OCI-LY1 (cell line): ENCODE results near the gene GASK1A.

Experiments
- H2AFZ ChIP-seq: fragments of 200-600 bp; sonication (generic), shearing (Covaris generic); 2 replicates; pipeline ENCODE4 v1.6.0; 2014; ENCODE audit warnings: antibody characterized with exemption, mild to moderate bottlenecking, low read length
- H3F3A ChIP-seq: fragments of 200-600 bp; sonication (generic), shearing (Covaris generic); 2 replicates; pipeline ENCODE4 v1.6.0; 2014; ENCODE audit warnings: mild to moderate bottlenecking, antibody characterized with exemption, low read length, moderate library complexity; ENCODE audit not compliant: insufficient read depth
- H3K27ac ChIP-seq: fragments of 200-600 bp; sonication (generic); 2 replicates; pipeline ENCODE4 v1.5.1; 2014; ENCODE audit warnings: low read length, mixed run types, mild to moderate bottlenecking, low read depth; ENCODE audit not compliant: poor library complexity, severe bottlenecking
- H3K27me3 ChIP-seq: fragments of 200-600 bp; sonication (generic); 2 replicates; pipeline ENCODE4 v1.6.0; 2014; ENCODE audit warnings: antibody characterized with exemption, mild to moderate bottlenecking, low read length, moderate library complexity; ENCODE audit not compliant: insufficient read depth
- H3K36me3 ChIP-seq: fragments of 200-600 bp; sonication (generic); 2 replicates; pipeline ENCODE4 v1.6.1; 2014; ENCODE audit warnings: mild to moderate bottlenecking, antibody characterized with exemption, low read length, moderate library complexity, mixed read lengths; ENCODE audit not compliant: insufficient read depth
- H3K4me1 ChIP-seq: fragments of 200-600 bp; sonication (generic); 2 replicates; pipeline ENCODE4 v1.5.1; 2014; ENCODE audit warnings: mild to moderate bottlenecking, low read length, moderate library complexity; ENCODE audit not compliant: insufficient read depth, severe bottlenecking
- H3K4me2 ChIP-seq: fragments of 200-600 bp; sonication (generic), shearing (Covaris generic); 2 replicates; pipeline ENCODE4 v1.6.1; 2014; ENCODE audit warnings: low read length
- H3K4me3 ChIP-seq: fragments of 200-600 bp; sonication (generic); 2 replicates; pipeline ENCODE4 v1.5.1; 2014; ENCODE audit warnings: low read length, low read depth, mild to moderate bottlenecking, mixed read lengths; ENCODE audit not compliant: poor library complexity, severe bottlenecking
- H3K79me2 ChIP-seq: fragments of 200-600 bp; shearing (Covaris generic); 2 replicates; pipeline ENCODE4 v1.6.1; 2016; ENCODE audit warnings: mixed run types, low read length, mixed read lengths; ENCODE audit not compliant: insufficient read depth
- H3K9ac ChIP-seq: fragments of 200-600 bp; sonication (generic), shearing (Covaris generic); 2 replicates; pipeline ENCODE4 v1.6.1; 2014; ENCODE audit warnings: mild to moderate bottlenecking, low read length, mixed read lengths
- H3K9me2 ChIP-seq: fragments of 200-600 bp; sonication (generic), shearing (Covaris generic); 2 replicates; pipeline ENCODE4 v1.6.1; 2014; ENCODE audit warnings: low read depth, mild to moderate bottlenecking, low read length, mixed read lengths
- H3K9me3 ChIP-seq: fragments of 200-600 bp; shearing (Covaris generic); 2 replicates; pipeline ENCODE4 v1.6.1; 2014; ENCODE audit warnings: low read length, mixed read lengths
- H4K20me1 ChIP-seq: fragments of 200-600 bp; sonication (generic), shearing (Covaris generic); 2 replicates; pipeline ENCODE4 v1.6.0; 2016; ENCODE audit warnings: mild to moderate bottlenecking, low read length; ENCODE audit not compliant: insufficient read depth
- CTCF ChIP-seq: fragments of 200-600 bp; sonication (generic), shearing (Covaris generic); IDR thresholded peaks from 2 replicates; pipeline ENCODE4 v1.5.1; 2017; ENCODE audit warnings: mild to moderate bottlenecking, antibody characterized with exemption, low read length, moderate library complexity, mixed read lengths
- EZH2 ChIP-seq: fragments of 200-600 bp; sonication (generic), shearing (Covaris generic); IDR thresholded peaks from 2 replicates; pipeline ENCODE4 v1.8.0; 2017; ENCODE audit warnings: borderline replicate concordance, mixed run types, mild to moderate bottlenecking, antibody characterized with exemption, low read length, moderate library complexity, mixed read lengths

Gene GASK1A

GRCh38 chr3:43028678-43029490 lies 49.8 kb downstream of the GASK1A start:
- H3K36me3 ChIP-seq: no peaks in the 10 kb centered on the region
- TF ChIP-seq EZH2: no peak
- TF ChIP-seq CTCF: no peak
- H3K27me3 ChIP-seq: no peaks in the 10 kb centered on the region
- no peaks in the 10 kb centered on the region for H3K79me2 ChIP-seq
- no peaks in the 10 kb centered on the region for H3K9me3 ChIP-seq
- no peaks in the 10 kb centered on the region for H3F3A ChIP-seq
- no peak overlapping the region for H3K4me3 ChIP-seq
- no peak overlapping the region for H3K9ac ChIP-seq
- H3K4me1 ChIP-seq: peaks cover 3% of the 10 kb centered on the region
- H3K27ac ChIP-seq: no peak overlapping the region
- no peak overlapping the region for H3K4me2 ChIP-seq
- H2AFZ ChIP-seq: no peak overlapping the region
- no peaks in the 10 kb centered on the region for H4K20me1 ChIP-seq
- no peaks in the 10 kb centered on the region for H3K9me2 ChIP-seq

GRCh38 chr3:43030162-43030935 lies 51.2 kb downstream of the GASK1A start:
- Histone ChIP-seq H3K79me2 (no peaks in the 10 kb centered on the region), H4K20me1 (no peaks in the 10 kb centered on the region), H2AFZ (no peak overlapping the region), H3K4me3 (no peak overlapping the region), H3K9me2 (no peaks in the 10 kb centered on the region), H3K9ac (no peak overlapping the region), H3K27me3 (no peaks in the 10 kb centered on the region), H3F3A (no peaks in the 10 kb centered on the region), H3K27ac (no peak overlapping the region), H3K9me3 (no peaks in the 10 kb centered on the region), H3K4me2 (no peak overlapping the region), H3K36me3 (no peaks in the 10 kb centered on the region), H3K4me1 (no peaks in the 10 kb centered on the region)
- TF ChIP-seq CTCF: no peak
- TF ChIP-seq EZH2: no peak

- no peak overlapping the region for H3K27ac ChIP-seq
- H3K79me2 ChIP-seq: no peaks in the 10 kb centered on the region
- H4K20me1 ChIP-seq: no peaks in the 10 kb centered on the region
- no peaks in the 10 kb centered on the region for H3F3A ChIP-seq
- no peak overlapping the region for H2AFZ ChIP-seq
- H3K9me3 ChIP-seq: no peaks in the 10 kb centered on the region
- no peaks in the 10 kb centered on the region for H3K36me3 ChIP-seq
- TF ChIP-seq EZH2: no peak
- no peak for TF ChIP-seq CTCF
- H3K4me3 ChIP-seq: no peak overlapping the region
- H3K9me2 ChIP-seq: no peaks in the 10 kb centered on the region
- no peaks in the 10 kb centered on the region for H3K27me3 ChIP-seq
- H3K4me2 ChIP-seq: no peak overlapping the region
- no peak overlapping the region for H3K9ac ChIP-seq
- no peaks in the 10 kb centered on the region for H3K4me1 ChIP-seq
Measured at GRCh38 chr3:43031485-43031884, 52.4 kb downstream of the GASK1A start.
